ENCODE data around the gene DTNA.
"Not testable (repeated sequence)": the region's sequence is repeated elsewhere in the genome, so short reads cannot be mapped to it uniquely, and the experiment has no call there.

Gene DTNA

DNA sequence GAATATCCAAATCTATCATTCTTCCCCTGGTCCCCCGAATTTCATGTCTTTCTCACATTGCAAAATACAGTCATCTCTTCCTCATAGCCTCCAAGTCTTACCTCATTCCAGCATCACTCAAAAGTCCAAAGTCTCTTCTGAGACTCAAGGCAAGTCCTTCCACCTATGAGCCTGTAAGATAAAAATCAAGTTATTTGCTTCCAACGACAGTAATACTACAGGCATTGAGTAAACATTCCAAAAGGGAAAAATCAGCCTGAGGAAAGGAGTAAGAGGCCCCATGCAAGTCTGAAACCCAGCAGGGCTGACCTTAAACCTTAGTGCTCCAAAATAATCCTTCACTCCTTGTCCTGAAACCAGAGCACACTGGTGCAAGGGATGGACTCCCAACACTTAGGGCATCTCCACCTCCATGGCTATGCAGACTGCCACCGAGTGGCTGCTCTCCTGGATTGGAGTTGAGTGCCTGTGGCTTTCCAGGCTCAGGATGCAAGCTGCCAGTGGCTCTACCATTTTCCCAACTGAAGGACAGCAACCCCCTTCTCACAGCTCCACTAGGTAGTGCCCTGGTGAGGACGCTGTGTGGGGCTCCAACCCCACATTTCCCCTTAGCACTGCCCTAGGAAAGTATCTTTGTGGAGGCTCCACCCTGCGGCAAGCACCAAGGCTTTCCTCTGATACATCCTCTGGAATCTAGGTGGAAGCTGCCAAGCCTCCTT lies 16.3 kb downstream of the DTNA start:
- TF ChIP-seq POLR2AphosphoS5 (IDR thresholded peaks at IDR 0.05; ENCODE audit: low read depth, low read length) (no peak), POLR2A (IDR thresholded peaks at IDR 0.05; ENCODE audit: low read depth, low read length) (no peak)
- no peak for FAIRE-seq

GRCh38 chr18:34729264-34729663 lies 19.2 kb downstream of the DTNA start:
- no peak for FAIRE-seq
- no peak for DNase-seq (ENCODE audit: insufficient read length)
- TF ChIP-seq POLR2A (IDR thresholded peaks at IDR 0.05; ENCODE audit: low read depth, low read length) (no peak), POLR2AphosphoS5 (IDR thresholded peaks at IDR 0.05; ENCODE audit: low read depth, low read length) (no peak), TAF1 (IDR thresholded peaks at IDR 0.05; ENCODE audit: borderline replicate concordance, low read depth, low read length) (no peak)

More for the DNA sequence above, 16.3 kb downstream of the DTNA start:
- DNase-seq (ENCODE audit: insufficient read length) = no peak

- DNase-seq (ENCODE audit: insufficient read length) (no peak), FAIRE-seq (no peak)
- no peak for TF ChIP-seq POLR2A (IDR thresholded peaks at IDR 0.05; ENCODE audit: low read depth, low read length)
- no peak for TF ChIP-seq POLR2AphosphoS5 (IDR thresholded peaks at IDR 0.05; ENCODE audit: low read depth, low read length)
- TF ChIP-seq TAF1 (IDR thresholded peaks at IDR 0.05; ENCODE audit: borderline replicate concordance, low read depth, low read length) = no peak
Measured at GRCh38 chr18:34729740-34730355, 19.8 kb downstream of the DTNA start.

GRCh38 chr18:34730774-34731173 lies 20.7 kb downstream of the DTNA start:
- TF ChIP-seq POLR2A (IDR thresholded peaks at IDR 0.05; ENCODE audit: low read depth, low read length) = no peak
- TF ChIP-seq POLR2AphosphoS5 (IDR thresholded peaks at IDR 0.05; ENCODE audit: low read depth, low read length) = no peak
- TF ChIP-seq TAF1 (IDR thresholded peaks at IDR 0.05; ENCODE audit: borderline replicate concordance, low read depth, low read length) = no peak
- DNase-seq (ENCODE audit: insufficient read length) = no peak
- no peak for FAIRE-seq

GRCh38 chr18:34734056-34734455 lies 24.0 kb downstream of the DTNA start:
- no peak for TF ChIP-seq POLR2AphosphoS5 (IDR thresholded peaks at IDR 0.05; ENCODE audit: low read depth, low read length)
- no peak for TF ChIP-seq POLR2A (IDR thresholded peaks at IDR 0.05; ENCODE audit: low read depth, low read length)
- no peak for TF ChIP-seq TAF1 (IDR thresholded peaks at IDR 0.05; ENCODE audit: borderline replicate concordance, low read depth, low read length)
- no peak for DNase-seq (ENCODE audit: insufficient read length)
- FAIRE-seq = no peak

GRCh38 chr18:34734526-34734925 lies 24.4 kb downstream of the DTNA start:
- not testable (repeated sequence) for FAIRE-seq; DNase-seq (ENCODE audit: insufficient read length)

DNA sequence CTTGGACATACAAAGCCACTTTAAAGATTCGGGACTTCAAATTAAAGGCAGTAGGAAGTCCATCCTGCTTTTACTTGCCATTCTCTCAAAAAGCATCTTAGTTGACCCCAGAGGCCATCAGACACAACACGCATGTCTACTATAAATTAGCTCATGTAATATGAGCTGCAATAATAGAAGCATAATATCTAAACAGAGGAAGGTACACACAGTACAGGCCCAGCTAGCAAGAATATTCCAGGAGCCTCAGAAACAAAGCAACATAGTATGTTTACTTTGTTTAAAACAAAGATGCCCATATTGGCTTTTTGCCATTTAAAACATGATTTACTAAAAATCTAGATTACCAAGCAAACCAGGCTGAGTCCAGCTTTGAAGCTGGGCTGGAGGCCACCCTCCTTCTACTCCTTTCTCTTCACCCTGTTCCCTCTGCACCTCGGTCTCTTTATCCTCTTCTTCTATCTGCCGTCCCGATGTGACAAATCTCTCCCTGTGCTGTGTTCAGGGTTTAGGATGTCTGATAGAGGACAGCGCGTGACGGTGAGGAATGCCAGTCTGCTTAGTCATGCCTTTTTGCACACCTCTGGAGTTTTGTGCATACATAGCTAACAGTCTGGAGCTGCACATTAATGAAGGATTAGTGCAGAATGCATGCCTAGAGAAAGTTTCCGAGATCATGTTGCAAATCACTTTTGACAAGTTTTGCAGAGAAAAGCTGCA lies 28.2 kb downstream of the DTNA start:
- no peak for DNase-seq (ENCODE audit: insufficient read length)
- no peak for FAIRE-seq
- no peak for TF ChIP-seq POLR2AphosphoS5 (IDR thresholded peaks at IDR 0.05; ENCODE audit: low read depth, low read length)
- TF ChIP-seq TAF1 (IDR thresholded peaks at IDR 0.05; ENCODE audit: borderline replicate concordance, low read depth, low read length) = no peak
- no peak for TF ChIP-seq POLR2A (IDR thresholded peaks at IDR 0.05; ENCODE audit: low read depth, low read length)

DNA sequence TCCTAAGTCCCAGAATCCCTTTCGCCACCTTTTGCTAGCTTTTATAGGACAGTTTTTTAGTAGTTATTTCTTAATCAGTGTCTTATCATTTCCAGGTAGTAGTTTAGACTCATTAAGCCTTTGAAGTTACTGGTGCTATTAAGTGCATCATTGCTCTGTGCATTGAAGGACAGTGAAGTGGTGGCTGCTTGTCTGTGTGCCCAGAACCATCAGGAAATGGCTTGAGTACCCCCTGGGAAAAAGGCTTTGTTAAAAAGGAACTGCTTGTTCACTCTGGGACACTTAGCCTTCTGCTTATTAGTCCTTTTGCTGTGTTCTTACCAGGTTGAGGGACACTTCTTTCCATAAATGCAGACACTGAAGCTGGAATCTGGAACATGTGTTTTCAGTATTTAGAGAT lies 30.0 kb downstream of the DTNA start:
- TF ChIP-seq TAF1 (IDR thresholded peaks at IDR 0.05; ENCODE audit: borderline replicate concordance, low read depth, low read length) (no peak), POLR2A (IDR thresholded peaks at IDR 0.05; ENCODE audit: low read depth, low read length) (no peak), POLR2AphosphoS5 (IDR thresholded peaks at IDR 0.05; ENCODE audit: low read depth, low read length) (no peak)
- DNase-seq (ENCODE audit: insufficient read length) = no peak
- FAIRE-seq = no peak

DNA sequence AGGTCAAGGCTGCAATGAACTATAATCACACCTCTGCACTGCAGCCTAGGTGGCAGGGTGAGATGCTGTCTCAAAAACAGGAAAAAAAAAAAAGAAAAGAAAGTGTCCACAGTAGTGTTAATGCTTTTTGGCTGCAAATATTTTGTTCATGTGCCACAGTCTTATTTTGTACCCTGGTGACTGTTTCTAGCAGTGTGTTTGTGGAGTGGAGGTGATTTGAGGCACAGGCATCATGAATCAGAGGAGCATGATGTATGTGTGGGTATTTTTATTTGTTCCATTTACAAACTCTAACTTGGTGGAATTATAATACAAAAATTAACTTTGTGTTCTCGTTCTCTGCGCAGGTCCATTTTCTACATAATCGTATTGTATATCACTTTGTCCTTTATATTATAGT lies 30.6 kb downstream of the DTNA start:
- FAIRE-seq = no peak
- no peak for TF ChIP-seq TAF1 (IDR thresholded peaks at IDR 0.05; ENCODE audit: borderline replicate concordance, low read depth, low read length)
- no peak for TF ChIP-seq POLR2AphosphoS5 (IDR thresholded peaks at IDR 0.05; ENCODE audit: low read depth, low read length)
- no peak for TF ChIP-seq POLR2A (IDR thresholded peaks at IDR 0.05; ENCODE audit: low read depth, low read length)
- no peak for DNase-seq (ENCODE audit: insufficient read length)

GRCh38 chr18:34741401-34741800 lies 31.3 kb downstream of the DTNA start:
- FAIRE-seq (no peak), DNase-seq (ENCODE audit: insufficient read length) (no peak)
- no peak for TF ChIP-seq TAF1 (IDR thresholded peaks at IDR 0.05; ENCODE audit: borderline replicate concordance, low read depth, low read length)
- no peak for TF ChIP-seq POLR2A (IDR thresholded peaks at IDR 0.05; ENCODE audit: low read depth, low read length)
- TF ChIP-seq POLR2AphosphoS5 (IDR thresholded peaks at IDR 0.05; ENCODE audit: low read depth, low read length) = no peak

- no peak for FAIRE-seq
- DNase-seq (ENCODE audit: insufficient read length) = no peak
- no peak for TF ChIP-seq POLR2AphosphoS5 (IDR thresholded peaks at IDR 0.05; ENCODE audit: low read depth, low read length)
- no peak for TF ChIP-seq POLR2A (IDR thresholded peaks at IDR 0.05; ENCODE audit: low read depth, low read length)
- no peak for TF ChIP-seq TAF1 (IDR thresholded peaks at IDR 0.05; ENCODE audit: borderline replicate concordance, low read depth, low read length)
Measured at GRCh38 chr18:34742891-34743341, 32.8 kb downstream of the DTNA start.

DNA sequence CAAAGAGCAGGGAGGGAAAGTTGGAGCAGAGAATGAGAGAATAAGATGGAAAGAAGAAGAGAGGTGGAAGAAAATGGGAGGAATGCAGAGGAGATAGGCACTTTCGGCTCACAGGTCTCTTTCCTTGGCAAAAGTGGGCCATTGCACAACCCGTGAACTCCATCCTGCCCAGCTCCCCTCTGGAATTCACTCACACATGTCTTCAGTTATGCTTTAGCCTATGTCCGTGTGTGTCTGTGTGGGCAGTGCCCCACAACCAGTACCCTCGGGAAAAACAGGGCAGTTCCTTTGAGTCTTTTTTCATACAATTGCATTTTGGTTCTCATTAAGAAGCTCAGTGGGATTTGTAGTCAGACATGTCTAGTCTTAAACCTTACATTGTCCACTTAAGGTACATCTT lies 34.5 kb downstream of the DTNA start:
- no peak for FAIRE-seq

More for the DNA sequence above, 34.5 kb downstream of the DTNA start:
- TF ChIP-seq POLR2AphosphoS5 (IDR thresholded peaks at IDR 0.05; ENCODE audit: low read depth, low read length) (no peak), POLR2A (IDR thresholded peaks at IDR 0.05; ENCODE audit: low read depth, low read length) (no peak), TAF1 (IDR thresholded peaks at IDR 0.05; ENCODE audit: borderline replicate concordance, low read depth, low read length) (no peak)
- no peak for DNase-seq (ENCODE audit: insufficient read length)

Data from GM12892 (cell line).